GM18868 (cell line): Measurements from ENCODE around the gene OR8U1.
"Not testable (repeated sequence)": the region's sequence is repeated elsewhere in the genome, so short reads cannot be mapped to it uniquely, and the experiment has no call there.

Experiments
- ATAC-seq: cut with Tn5 transposase; IDR thresholded peaks from one replicate; pipeline ENCODE4 v1.9.1; 2021; ENCODE audit warnings: mild to moderate bottlenecking, moderate library complexity; ENCODE audit not compliant: unreplicated experiment

OR8U1 gene

DNA sequence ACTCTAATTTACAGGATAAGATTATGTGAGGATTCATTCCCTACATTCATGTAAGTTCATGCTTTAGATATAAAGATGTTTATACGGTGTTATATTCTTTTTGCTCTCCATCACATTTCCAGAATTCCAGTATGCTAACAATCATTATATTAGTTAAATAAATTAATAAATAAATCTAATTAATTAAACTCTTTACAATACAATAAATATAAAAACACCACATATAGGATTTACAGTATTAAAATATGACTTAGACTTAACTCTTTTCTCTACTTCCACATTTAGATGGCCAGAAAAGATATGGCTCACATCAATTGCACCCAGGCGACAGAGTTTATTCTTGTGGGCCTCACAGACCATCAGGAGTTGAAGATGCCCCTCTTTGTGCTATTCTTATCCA, at the start of gene OR8U1:
TSS of gene OR8U1 (plus strand) at position 301 of the 400 bp plus-strand sequence. CDS start at position 301, 0 bp downstream.
- ATAC-seq, result no peak

GRCh38 chr11:56331861-56332491, 43.4 kb upstream of the OR8U1 start:
- no peak for ATAC-seq

DNA sequence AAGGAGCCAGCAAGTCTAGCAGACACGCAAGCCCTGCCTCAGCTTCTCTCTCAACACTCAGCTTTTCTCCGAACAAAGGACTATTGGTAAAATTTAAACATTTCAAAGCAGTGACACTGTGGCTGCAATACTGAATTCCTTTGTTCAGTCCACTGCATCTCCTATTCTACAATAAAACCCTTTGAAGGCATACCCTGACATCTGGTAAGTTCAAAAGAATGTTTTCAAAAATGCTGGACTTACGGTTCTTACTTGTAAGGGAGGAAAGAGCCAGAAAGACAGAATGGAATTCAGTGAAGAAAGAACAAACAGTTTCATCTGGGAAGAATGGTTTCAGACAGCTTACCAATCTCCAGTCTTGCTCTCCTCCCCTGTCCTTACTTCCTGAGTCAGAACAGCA, 42.3 kb upstream of the OR8U1 start:
- no peak for ATAC-seq

- no peak for ATAC-seq
These were observed 35.1 kb upstream of the OR8U1 start for GRCh38 chr11:56340289-56340688.

DNA sequence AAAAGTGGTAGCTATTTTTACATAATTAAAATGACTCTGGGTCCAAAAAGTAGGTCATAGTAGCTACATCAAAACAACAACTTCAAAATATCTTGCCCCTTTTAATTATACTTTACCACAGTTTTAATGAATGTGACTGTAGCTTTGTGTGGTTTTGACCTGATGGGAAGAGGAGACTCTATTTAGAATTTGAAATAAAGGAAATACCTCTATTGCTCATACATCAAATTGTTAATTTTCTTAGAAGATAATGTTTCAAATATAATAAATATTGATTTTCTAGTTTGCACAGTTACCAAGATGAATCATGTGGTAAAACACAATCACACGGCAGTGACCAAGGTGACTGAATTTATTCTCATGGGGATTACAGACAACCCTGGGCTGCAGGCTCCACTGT, 29.7 kb upstream of the OR8U1 start, which contains the start of gene OR8K1:
TSS of gene OR8K1 (plus strand) at position 301 of the 400 bp plus-strand sequence. CDS start at position 301, 0 bp downstream.
- no peak for ATAC-seq

- ATAC-seq, result no peak
These were observed 21.4 kb upstream of the OR8U1 start, which contains the start of gene OR8J1 for GRCh38 chr11:56353991-56354390. Gene OR8J1 (plus strand): TSS chr11:56354291. CDS start chr11:56360247, 5,956 bp downstream.

DNA sequence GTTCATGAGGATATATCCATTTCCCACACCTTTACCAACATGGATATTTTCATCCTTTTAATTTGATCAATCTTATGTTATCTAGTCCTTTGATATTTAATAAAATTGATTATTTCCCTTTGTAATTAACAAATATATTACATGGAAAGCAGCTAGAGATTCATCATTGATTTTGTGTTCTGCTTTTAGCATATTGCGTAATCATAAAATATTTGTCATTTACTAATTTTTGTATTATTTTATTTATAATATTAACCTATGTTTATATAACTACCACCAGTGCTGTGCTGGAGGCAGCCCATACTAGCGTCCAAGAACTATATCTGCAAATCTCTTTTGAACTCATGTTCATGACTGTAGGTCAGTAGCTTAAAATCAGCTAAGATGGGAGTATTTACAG, 4.7 kb downstream of the OR8U1 start:
- ATAC-seq, result no peak

DNA sequence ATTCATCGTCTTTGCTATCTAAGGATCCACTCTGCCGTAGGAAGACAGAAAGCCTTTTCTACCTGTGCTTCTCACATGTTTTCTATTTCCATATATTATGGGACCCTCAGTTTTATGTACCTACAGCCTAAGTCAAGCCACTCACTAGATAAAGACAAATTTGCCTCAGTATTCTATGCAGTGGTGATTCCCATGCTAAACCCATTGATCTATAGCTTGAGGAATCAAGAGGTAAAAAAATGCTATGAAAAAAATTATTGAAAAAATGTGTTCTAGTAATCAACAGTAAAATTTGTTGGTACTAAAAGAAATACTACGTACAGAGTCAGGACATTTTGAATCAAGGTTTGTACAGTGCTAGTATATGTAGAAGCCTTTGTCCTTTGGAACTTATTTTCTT, 19.0 kb downstream of the OR8U1 start:
- no peak for ATAC-seq

GRCh38 chr11:56396047-56396446, 20.6 kb downstream of the OR8U1 start:
- no peak for ATAC-seq

DNA sequence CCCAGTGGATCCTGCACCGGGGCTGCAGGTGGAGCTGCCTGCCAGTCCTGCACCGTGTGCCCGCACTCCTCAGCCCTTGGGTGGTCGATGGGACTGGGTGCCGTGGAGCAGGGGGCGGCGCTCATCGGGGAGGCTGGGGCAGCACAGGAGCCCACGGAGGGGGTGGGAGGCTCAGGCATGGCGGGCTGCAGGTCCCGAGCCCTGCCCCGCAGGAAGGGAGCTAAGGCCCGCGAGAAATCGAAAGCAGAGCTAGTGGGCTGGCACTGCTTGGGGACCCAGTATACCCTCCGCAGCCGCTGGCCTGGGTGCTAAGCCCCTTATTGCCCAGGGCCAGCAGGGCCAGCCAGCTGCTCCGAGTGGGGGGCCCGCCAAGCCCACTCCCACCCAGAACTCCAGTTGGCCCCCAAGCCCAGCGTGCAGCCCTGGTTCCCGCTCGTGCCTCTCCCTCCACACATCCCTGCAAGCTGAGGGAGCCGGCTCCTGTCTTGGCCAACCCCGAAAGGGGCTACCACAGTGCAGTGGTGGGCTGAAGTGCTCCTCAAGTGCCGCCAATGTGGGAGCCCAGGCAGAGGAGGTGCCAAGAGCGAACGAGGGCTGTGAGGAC, 26.5 kb downstream of the OR8U1 start:
- not testable (repeated sequence) for ATAC-seq

DNA sequence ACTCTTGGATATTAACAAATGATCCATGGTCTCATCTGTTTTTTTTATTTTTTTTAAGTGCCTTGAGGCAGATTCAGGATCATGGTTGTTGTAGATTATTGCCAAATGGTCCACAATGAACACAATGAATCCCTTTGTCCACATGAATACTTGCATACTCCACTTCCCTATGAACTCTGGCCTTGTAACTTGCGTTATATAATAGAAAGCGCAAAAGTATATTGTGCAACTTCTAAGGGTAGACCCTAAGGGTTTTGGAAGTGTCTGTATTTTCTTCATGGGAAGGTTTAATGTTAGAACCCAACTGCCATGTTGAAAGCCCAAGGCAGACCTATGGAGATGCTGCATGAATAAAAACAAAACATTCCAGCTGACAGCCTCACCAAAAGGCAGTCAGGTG, 29.0 kb downstream of the OR8U1 start:
- ATAC-seq, result no peak

GRCh38 chr11:56410801-56411200, 35.4 kb downstream of the OR8U1 start:
- no peak for ATAC-seq

GRCh38 chr11:56412396-56412795, 37.0 kb downstream of the OR8U1 start, which contains the start of gene OR5AL1:
Gene OR5AL1 (plus strand): TSS chr11:56412696.
- ATAC-seq, result no peak
